IPS-18a (cell line): ENCODE measurements around the gene SLC2A4RG.

Source experiments
- H3K27ac ChIP-seq: one replicate; pipeline ENCODE4 v1.5.1; 2013; ENCODE audit warnings: low read length
- H3K27me3 ChIP-seq: one replicate; pipeline ENCODE4 v1.6.1; 2013; ENCODE audit warnings: mild to moderate bottlenecking, low read length; ENCODE audit not compliant: control insufficient read depth, insufficient read depth
- H3K36me3 ChIP-seq: one replicate; pipeline ENCODE4 v1.6.1; 2013; ENCODE audit warnings: low read depth, low read length; ENCODE audit not compliant: control insufficient read depth
- H3K4me1 ChIP-seq: one replicate; pipeline ENCODE4 v1.6.1; 2013; ENCODE audit warnings: low read depth, low read length; ENCODE audit not compliant: control insufficient read depth
- H3K4me3 ChIP-seq: one replicate; pipeline ENCODE4 v1.5.1; 2013; ENCODE audit warnings: low read length
- H3K9ac ChIP-seq: one replicate; pipeline ENCODE4 v1.6.1; 2013; ENCODE audit warnings: mild to moderate bottlenecking, low read length, moderate library complexity
- H3K9me3 ChIP-seq: one replicate; pipeline ENCODE4 v1.6.1; 2013; ENCODE audit warnings: low read depth, low read length; ENCODE audit not compliant: control insufficient read depth

Gene SLC2A4RG

GRCh38 chr20:63695424-63696305 lies 43.9 kb upstream of the SLC2A4RG start:
- Histone ChIP-seq H3K4me1 (no peaks in the 10 kb centered on the region), H3K36me3 (no peaks in the 10 kb centered on the region), H3K27me3 (no peaks in the 10 kb centered on the region), H3K27ac (no peak overlapping the region), H3K9me3 (no peaks in the 10 kb centered on the region), H3K9ac (no peak overlapping the region), H3K4me3 (no peak overlapping the region)

GRCh38 chr20:63696306-63696627 lies 43.3 kb upstream of the SLC2A4RG start:
- Histone ChIP-seq H3K4me1 (no peaks in the 10 kb centered on the region), H3K27ac (no peak overlapping the region), H3K4me3 (peak overlapping the region; percentile 45), H3K36me3 (no peaks in the 10 kb centered on the region), H3K27me3 (no peaks in the 10 kb centered on the region), H3K9me3 (no peaks in the 10 kb centered on the region), H3K9ac (no peak overlapping the region)

GRCh38 chr20:63696628-63697356 lies 42.8 kb upstream of the SLC2A4RG start, which contains the start of gene TNFRSF6B:
Gene TNFRSF6B (plus strand): TSS chr20:63696652. CDS start chr20:63696768, 116 bp downstream.
- H3K4me1 ChIP-seq, result no peaks in the 10 kb centered on the region
- no peak within 1 kb of the TSS for H3K9ac ChIP-seq
- H3K27me3 ChIP-seq, result no peaks in the 10 kb centered on the region
- H3K36me3 ChIP-seq, result no peaks in the 10 kb centered on the region
- H3K9me3 ChIP-seq, result no peaks in the 10 kb centered on the region
- no peak within 1 kb of the TSS for H3K27ac ChIP-seq
- H3K4me3 ChIP-seq, result peak within 1 kb of the TSS; percentile 45

- no peak overlapping the region for H3K9ac ChIP-seq
- H3K4me3 ChIP-seq, result no peak overlapping the region
- no peaks in the 10 kb centered on the region for H3K36me3 ChIP-seq
- no peak overlapping the region for H3K27ac ChIP-seq
- no peaks in the 10 kb centered on the region for H3K9me3 ChIP-seq
- H3K4me1 ChIP-seq, result no peaks in the 10 kb centered on the region
- H3K27me3 ChIP-seq, result no peaks in the 10 kb centered on the region
Measured at GRCh38 chr20:63697357-63697867, 42.2 kb upstream of the SLC2A4RG start.

- H3K4me3 ChIP-seq, result no peak overlapping the region
- no peaks in the 10 kb centered on the region for H3K9me3 ChIP-seq
- H3K27me3 ChIP-seq, result no peaks in the 10 kb centered on the region
- no peak overlapping the region for H3K27ac ChIP-seq
- H3K9ac ChIP-seq, result no peak overlapping the region
- no peaks in the 10 kb centered on the region for H3K4me1 ChIP-seq
- no peaks in the 10 kb centered on the region for H3K36me3 ChIP-seq
Measured at GRCh38 chr20:63697868-63698545, 41.6 kb upstream of the SLC2A4RG start.

- H3K9me3 ChIP-seq, result no peaks in the 10 kb centered on the region
- no peak overlapping the region for H3K27ac ChIP-seq
- H3K9ac ChIP-seq, result no peak overlapping the region
- no peak overlapping the region for H3K4me3 ChIP-seq
- H3K27me3 ChIP-seq, result no peaks in the 10 kb centered on the region
- H3K4me1 ChIP-seq, result no peaks in the 10 kb centered on the region
- H3K36me3 ChIP-seq, result no peaks in the 10 kb centered on the region
Measured at GRCh38 chr20:63698739-63699465, 40.7 kb upstream of the SLC2A4RG start.

GRCh38 chr20:63699466-63700198 lies 39.9 kb upstream of the SLC2A4RG start:
- no peaks in the 10 kb centered on the region for H3K27me3 ChIP-seq
- no peak overlapping the region for H3K9ac ChIP-seq
- H3K4me3 ChIP-seq, result no peak overlapping the region
- no peaks in the 10 kb centered on the region for H3K4me1 ChIP-seq
- H3K36me3 ChIP-seq, result peaks cover 5% of the 10 kb centered on the region
- H3K9me3 ChIP-seq, result no peaks in the 10 kb centered on the region
- H3K27ac ChIP-seq, result no peak overlapping the region

- Histone ChIP-seq H3K9ac (no peak overlapping the region), H3K27ac (no peak overlapping the region), H3K4me1 (no peaks in the 10 kb centered on the region)
Measured at GRCh38 chr20:63700199-63701050, 39.2 kb upstream of the SLC2A4RG start.

GRCh38 chr20:63701051-63701328 lies 38.6 kb upstream of the SLC2A4RG start:
- Histone ChIP-seq H3K27me3 (no peaks in the 10 kb centered on the region), H3K4me1 (no peaks in the 10 kb centered on the region), H3K4me3 (no peak overlapping the region), H3K36me3 (peaks cover 17% of the 10 kb centered on the region), H3K9me3 (no peaks in the 10 kb centered on the region), H3K27ac (no peak overlapping the region), H3K9ac (no peak overlapping the region)

More at GRCh38 chr20:63700199-63701050, 39.2 kb upstream of the SLC2A4RG start:
- Histone ChIP-seq H3K36me3 (peaks cover 12% of the 10 kb centered on the region), H3K27me3 (no peaks in the 10 kb centered on the region), H3K4me3 (no peak overlapping the region), H3K9me3 (no peaks in the 10 kb centered on the region)

- Histone ChIP-seq H3K9me3 (no peaks in the 10 kb centered on the region), H3K27ac (no peak overlapping the region), H3K27me3 (no peaks in the 10 kb centered on the region), H3K4me1 (peaks cover 1% of the 10 kb centered on the region), H3K4me3 (no peak overlapping the region), H3K36me3 (peaks cover 22% of the 10 kb centered on the region), H3K9ac (no peak overlapping the region)
Measured at GRCh38 chr20:63701329-63702035, 38.1 kb upstream of the SLC2A4RG start.
